ENCODE measurements around the gene TOMM22.

Gene TOMM22

DNA sequence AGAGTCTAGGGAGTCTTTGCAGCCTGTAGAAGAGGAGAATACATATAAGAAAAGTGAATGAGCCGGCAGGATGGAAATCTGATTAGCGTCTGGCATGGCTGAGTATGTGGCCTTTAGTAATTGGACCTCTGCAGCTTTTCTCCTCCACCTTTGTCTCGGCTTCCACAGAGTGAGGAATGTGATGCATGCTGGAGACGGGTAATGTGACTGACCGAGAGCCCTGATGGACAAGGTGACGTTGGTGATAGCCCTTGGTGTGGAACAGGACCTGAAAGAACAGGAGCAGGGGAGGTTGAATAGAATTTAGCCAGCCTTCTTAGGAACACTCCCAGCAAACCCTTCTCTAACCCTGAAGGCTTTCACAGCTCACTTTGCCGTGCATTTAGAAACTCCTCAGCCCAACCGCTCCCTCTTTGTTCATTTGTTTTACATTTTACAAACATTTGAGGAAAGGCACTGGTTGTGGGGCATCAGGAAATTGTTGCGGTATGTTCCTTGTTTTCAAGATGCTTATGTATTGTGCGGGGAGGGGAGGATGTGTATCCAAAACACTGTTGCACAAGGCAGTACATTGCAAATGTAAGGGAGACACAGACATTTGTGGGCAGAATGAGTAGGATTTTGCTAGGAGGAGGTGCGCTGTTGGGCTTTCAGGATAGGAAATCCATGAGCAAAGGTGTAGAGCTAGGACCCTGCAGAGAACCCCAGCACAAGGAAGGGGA lies 30.9 kb downstream of the TOMM22 start:
- TF ChIP-seq CTCF (IDR thresholded peaks at IDR 0.05) = no peak

DNA sequence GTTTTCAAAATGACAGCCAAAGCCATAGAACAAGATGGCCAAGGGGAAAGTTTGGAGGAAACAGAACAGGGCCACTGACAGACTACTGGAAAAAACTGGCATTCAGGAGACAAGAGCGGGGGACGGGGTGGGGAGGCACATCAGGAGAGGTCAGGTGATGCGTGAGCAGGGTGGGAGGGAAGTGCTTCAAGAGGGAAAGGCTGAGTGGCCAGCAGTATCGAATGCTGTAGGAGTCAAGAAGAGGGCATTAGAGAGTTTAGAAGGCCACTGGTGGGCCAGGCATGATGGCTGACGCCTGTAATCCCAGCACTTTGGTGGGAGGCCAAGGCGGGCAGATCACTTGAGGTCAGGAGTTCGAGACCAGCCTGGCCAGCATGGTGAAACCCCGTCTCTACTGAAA lies 32.2 kb downstream of the TOMM22 start:
- TF ChIP-seq CTCF (IDR thresholded peaks at IDR 0.05) = no peak

DNA sequence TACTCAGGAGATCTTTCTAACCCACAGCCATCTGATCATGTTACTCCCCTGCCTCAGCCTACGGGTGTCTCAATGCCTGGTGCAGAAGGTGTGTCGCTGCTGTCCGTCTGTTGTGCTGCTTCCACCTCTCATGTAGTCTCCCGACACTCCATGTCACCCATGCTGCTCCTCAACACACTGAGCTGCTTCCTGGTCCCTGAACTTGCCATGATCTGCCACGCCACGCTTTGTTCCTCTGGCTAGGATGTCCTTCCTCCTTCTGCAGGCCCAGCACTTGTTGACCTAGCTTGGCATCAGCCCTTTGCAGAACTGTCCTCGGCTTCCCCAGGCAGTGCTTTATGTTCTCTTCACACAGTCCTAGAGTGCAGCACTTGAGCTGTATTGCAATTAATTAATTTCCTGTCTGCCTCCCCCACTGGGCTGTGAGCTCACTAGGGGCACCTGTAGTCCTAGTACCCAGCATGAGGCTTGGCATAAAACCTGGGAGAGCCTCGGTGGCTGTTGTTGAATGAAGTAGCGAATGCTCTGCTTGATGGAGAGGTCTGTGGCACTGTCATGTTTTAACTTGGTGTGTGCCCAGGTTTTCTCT lies 33.5 kb downstream of the TOMM22 start:
- no peak for TF ChIP-seq CTCF (IDR thresholded peaks at IDR 0.05)

DNA sequence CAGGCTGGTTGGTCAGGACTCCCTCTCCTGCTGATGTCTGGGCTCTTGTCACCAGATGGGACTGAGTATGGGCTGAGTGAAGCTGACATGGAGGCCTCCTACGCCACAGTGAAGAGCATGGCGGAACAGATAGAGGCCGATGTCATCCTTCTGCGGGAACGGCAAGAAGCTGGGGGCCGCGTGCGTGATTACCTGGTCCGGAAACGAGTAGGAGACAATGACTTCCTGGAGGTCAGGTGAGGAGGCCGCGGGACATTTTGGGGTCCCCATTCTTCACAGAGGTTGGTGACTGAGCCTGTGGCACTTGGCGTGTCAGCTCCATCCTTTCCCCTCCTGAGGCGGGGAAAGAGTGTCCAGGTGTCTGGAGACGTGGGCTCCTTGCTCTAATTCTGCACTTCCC lies 34.1 kb downstream of the TOMM22 start:
- TF ChIP-seq CTCF (IDR thresholded peaks at IDR 0.05) = no peak

GRCh38 chr22:38716271-38716670 lies 34.5 kb downstream of the TOMM22 start:
- TF ChIP-seq CTCF (IDR thresholded peaks at IDR 0.05) = no peak

DNA sequence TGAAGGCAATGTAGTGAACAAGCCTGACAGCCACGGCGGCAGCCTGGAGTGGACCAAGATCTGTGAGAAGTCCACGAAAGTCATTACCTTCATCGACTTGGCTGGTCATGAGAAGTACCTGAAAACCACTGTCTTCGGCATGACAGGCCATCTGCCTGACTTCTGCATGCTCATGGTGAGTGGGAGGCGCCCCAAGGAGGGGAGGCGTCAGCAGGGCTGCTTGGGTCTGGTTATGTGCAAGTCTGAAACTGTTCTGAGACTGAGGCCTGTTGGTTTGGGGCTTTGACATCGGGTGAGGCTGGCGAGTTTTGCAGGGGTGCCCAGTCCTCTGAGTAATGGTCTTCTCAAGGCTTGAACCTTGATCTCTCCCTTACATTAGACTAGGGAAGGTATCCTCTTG lies 35.1 kb downstream of the TOMM22 start:
- no peak for TF ChIP-seq CTCF (IDR thresholded peaks at IDR 0.05)

DNA sequence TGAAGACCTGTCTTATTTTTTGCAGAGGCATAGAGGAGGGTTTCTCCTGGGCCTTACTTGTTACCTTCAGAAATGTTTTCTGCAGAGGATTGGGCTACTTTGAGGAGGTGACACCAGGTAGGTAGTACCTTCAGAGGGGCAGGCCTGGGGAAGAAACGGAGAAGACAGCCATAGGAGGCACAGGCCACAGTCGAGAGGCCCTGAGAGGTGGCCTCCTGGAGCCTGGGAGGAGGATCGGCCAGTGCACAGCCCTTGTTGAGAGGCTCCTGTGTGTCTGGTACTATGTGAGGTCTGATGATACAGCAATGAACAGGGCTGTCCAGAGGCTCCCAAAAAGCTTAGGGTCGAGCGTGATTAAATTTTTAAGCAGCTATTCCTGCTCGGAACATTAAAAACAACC lies 35.5 kb downstream of the TOMM22 start:
- TF ChIP-seq CTCF (IDR thresholded peaks at IDR 0.05) = no peak
